ENCODE measurements around the gene ANTXR2. TPM values are rescaled to one million over a fixed set of nuclear protein-coding genes. Genes with fewer than 3 reads are reported as not detected.

Gene ANTXR2
- total RNA-seq, 2 experiments from 2014 or later, result not detected

DNA sequence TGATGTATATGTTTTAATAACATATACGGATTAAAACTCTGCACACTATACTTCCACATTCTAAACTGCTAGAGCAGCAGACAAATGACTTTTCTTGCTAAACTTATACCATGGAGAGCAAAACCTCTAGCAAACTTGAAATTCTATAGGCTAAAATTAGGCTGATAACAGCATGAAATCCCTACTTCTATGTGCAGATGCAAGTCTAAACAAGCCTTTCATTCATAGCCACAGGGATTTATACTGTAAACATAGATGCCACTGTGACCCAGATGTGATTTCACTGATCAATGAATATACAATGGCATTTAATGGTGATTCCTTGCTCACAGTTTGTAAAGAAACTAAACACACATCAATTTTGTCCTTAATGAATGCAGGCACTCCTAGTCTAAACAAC is 151.0 kb downstream of the ANTXR2 start:
- BruUV-seq (replicated peaks), result no TSS peak
- Histone ChIP-seq H3K4me1 (ENCODE audit: insufficient read depth, low read length, poor library complexity, severe bottlenecking) (no peaks in the 10 kb centered on the region), H3K4me2 (ENCODE audit: low read length) (no peak overlapping the region), H3K36me3 (ENCODE audit: insufficient read depth, low read length) (no peaks in the 10 kb centered on the region), H4K20me1 (ENCODE audit: insufficient read depth, low read length) (no peaks in the 10 kb centered on the region), H3K79me2 (ENCODE audit: insufficient read depth, low read depth, low read length) (no peaks in the 10 kb centered on the region), H3K9me2 (ENCODE audit: insufficient read depth, low read length) (no peaks in the 10 kb centered on the region), H3K4me3 (ENCODE audit: low read depth, low read length, poor library complexity, severe bottlenecking) (no peak overlapping the region), H3K9me3 (ENCODE audit: low read length) (no peaks in the 10 kb centered on the region), H3K27ac (ENCODE audit: low read depth, low read length, poor library complexity, severe bottlenecking) (no peak overlapping the region), H2AFZ (ENCODE audit: low read length) (no peak overlapping the region)
- DNase-seq (ENCODE audit: low spot score), result no peak
- intact Hi-C loops (cut with micrococcal nuclease; ENCODE audit: unreplicated experiment), result no loop called here
- CTCF ChIA-PET (ENCODE audit: unreplicated experiment), result no interaction called here
- no peak for TF ChIP-seq EZH2phosphoT487 (IDR thresholded peaks at IDR 0.05; ENCODE audit: borderline replicate concordance, low read depth, low read length)
- TF ChIP-seq, protein P1, sequence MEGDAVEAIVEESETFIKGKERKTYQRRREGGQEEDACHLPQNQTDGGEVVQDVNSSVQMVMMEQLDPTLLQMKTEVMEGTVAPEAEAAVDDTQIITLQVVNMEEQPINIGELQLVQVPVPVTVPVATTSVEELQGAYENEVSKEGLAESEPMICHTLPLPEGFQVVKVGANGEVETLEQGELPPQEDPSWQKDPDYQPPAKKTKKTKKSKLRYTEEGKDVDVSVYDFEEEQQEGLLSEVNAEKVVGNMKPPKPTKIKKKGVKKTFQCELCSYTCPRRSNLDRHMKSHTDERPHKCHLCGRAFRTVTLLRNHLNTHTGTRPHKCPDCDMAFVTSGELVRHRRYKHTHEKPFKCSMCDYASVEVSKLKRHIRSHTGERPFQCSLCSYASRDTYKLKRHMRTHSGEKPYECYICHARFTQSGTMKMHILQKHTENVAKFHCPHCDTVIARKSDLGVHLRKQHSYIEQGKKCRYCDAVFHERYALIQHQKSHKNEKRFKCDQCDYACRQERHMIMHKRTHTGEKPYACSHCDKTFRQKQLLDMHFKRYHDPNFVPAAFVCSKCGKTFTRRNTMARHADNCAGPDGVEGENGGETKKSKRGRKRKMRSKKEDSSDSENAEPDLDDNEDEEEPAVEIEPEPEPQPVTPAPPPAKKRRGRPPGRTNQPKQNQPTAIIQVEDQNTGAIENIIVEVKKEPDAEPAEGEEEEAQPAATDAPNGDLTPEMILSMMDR (conservative IDR thresholded peaks at IDR 0.05; ENCODE audit: low read length), result no peak
- POLR2A ChIA-PET, result interaction anchor here (0.8 kb wide), 1 partner anchor 119 kb away, joined by 8 read pairs; no protein-coding TSS in a partner anchor

DNA sequence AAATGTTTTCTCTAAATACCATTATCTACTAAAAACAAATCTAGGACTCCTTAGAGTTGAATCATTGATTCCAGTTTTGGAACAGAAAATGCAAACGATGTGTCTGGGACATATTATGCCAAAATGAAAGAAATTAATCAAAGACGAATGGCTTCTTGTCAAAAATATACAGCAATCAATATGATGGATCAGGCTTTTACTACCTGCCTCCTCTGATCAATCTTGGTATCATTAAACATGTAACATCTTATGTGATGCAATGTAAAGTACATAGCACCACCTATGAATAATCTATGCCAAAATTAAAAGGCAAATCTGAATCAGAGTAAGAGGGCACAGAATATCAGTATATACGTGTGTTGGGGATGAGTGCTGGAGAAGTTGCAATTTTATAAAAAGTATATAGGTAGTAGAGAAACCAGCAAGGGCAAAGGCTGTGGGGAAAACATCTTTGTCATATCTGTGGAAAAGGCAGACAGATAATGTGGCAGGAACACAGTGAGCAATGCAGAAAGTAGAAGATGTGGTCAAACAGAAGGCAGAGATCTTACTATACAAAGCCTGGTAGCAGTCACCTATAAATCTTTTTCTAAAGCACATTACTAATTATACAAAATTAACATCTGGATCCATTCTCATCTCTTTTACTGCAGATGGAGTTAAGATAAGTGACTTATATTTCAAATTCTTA is 152.7 kb downstream of the ANTXR2 start:
- no peak overlapping the region for H2AFZ ChIP-seq (ENCODE audit: low read length)
- no peak for DNase-seq (ENCODE audit: low spot score)
- no peaks in the 10 kb centered on the region for H4K20me1 ChIP-seq (ENCODE audit: insufficient read depth, low read length)
- no peaks in the 10 kb centered on the region for H3K36me3 ChIP-seq (ENCODE audit: insufficient read depth, low read length)
- POLR2A ChIA-PET, result no interaction called here
- no peak overlapping the region for H3K4me2 ChIP-seq (ENCODE audit: low read length)
- no peaks in the 10 kb centered on the region for H3K9me3 ChIP-seq (ENCODE audit: low read length)
- CTCF ChIA-PET (ENCODE audit: unreplicated experiment), result no interaction called here
- no peaks in the 10 kb centered on the region for H3K4me1 ChIP-seq (ENCODE audit: insufficient read depth, low read length, poor library complexity, severe bottlenecking)
- intact Hi-C loops (cut with micrococcal nuclease; ENCODE audit: unreplicated experiment), result no loop called here
- H3K27ac ChIP-seq (ENCODE audit: low read depth, low read length, poor library complexity, severe bottlenecking), result no peak overlapping the region
- no peak overlapping the region for H3K4me3 ChIP-seq (ENCODE audit: low read depth, low read length, poor library complexity, severe bottlenecking)
- no TSS peak for BruUV-seq (replicated peaks)
- H3K79me2 ChIP-seq (ENCODE audit: insufficient read depth, low read depth, low read length), result no peaks in the 10 kb centered on the region
- no peaks in the 10 kb centered on the region for H3K9me2 ChIP-seq (ENCODE audit: insufficient read depth, low read length)
- no peak for TF ChIP-seq EZH2phosphoT487 (IDR thresholded peaks at IDR 0.05; ENCODE audit: borderline replicate concordance, low read depth, low read length)
- TF ChIP-seq, protein P1 (conservative IDR thresholded peaks at IDR 0.05; ENCODE audit: low read length), result no peak

DNA sequence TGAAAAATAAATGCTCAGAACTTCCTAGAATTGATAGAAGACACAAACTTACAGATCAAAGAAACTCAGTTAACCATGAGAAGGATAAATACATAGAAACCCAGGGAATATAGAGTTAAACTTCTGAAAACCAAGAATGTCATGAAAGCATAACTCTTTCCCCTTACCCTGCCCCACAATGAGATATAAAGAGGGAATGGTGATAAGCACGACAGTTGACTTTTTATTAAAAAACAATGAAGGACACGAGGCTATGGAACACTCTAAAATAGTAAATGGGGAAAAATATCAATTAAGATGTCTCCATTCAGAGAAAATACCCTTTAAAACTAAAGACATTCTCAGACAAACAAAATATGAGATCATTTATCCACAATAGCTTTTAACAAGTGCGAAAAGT is 154.7 kb downstream of the ANTXR2 start:
- H3K36me3 ChIP-seq (ENCODE audit: insufficient read depth, low read length), result no peaks in the 10 kb centered on the region
- H2AFZ ChIP-seq (ENCODE audit: low read length), result no peak overlapping the region
- H3K9me2 ChIP-seq (ENCODE audit: insufficient read depth, low read length), result no peaks in the 10 kb centered on the region
- H4K20me1 ChIP-seq (ENCODE audit: insufficient read depth, low read length), result no peaks in the 10 kb centered on the region
- TF ChIP-seq, protein P1 (conservative IDR thresholded peaks at IDR 0.05; ENCODE audit: low read length), result no peak
- no peak for TF ChIP-seq EZH2phosphoT487 (IDR thresholded peaks at IDR 0.05; ENCODE audit: borderline replicate concordance, low read depth, low read length)
- H3K4me2 ChIP-seq (ENCODE audit: low read length), result no peak overlapping the region
- no peaks in the 10 kb centered on the region for H3K4me1 ChIP-seq (ENCODE audit: insufficient read depth, low read length, poor library complexity, severe bottlenecking)
- no peak overlapping the region for H3K4me3 ChIP-seq (ENCODE audit: low read depth, low read length, poor library complexity, severe bottlenecking)
- POLR2A ChIA-PET, result no interaction called here
- CTCF ChIA-PET (ENCODE audit: unreplicated experiment), result interaction anchor here (1.0 kb wide), 1 partner anchor 37 kb away, joined by 4 read pairs; no protein-coding TSS in a partner anchor
- intact Hi-C loops (cut with micrococcal nuclease; ENCODE audit: unreplicated experiment), result no loop called here
- H3K9me3 ChIP-seq (ENCODE audit: low read length), result no peaks in the 10 kb centered on the region
- H3K27ac ChIP-seq (ENCODE audit: low read depth, low read length, poor library complexity, severe bottlenecking), result no peak overlapping the region
- DNase-seq (ENCODE audit: low spot score), result no peak
- no peaks in the 10 kb centered on the region for H3K79me2 ChIP-seq (ENCODE audit: insufficient read depth, low read depth, low read length)
- no TSS peak for BruUV-seq (replicated peaks)
